SIG-M5 treated with dmso at 0.1 percent for 504 hours (cell line): Measurements from ENCODE around the gene EMP2.

Experiments used
- DNase-seq: peaks from one replicate; lab custom pipeline; 2025; ENCODE audit not compliant: unreplicated experiment; lab: John Stamatoyannopoulos, UW

Gene EMP2

DNA sequence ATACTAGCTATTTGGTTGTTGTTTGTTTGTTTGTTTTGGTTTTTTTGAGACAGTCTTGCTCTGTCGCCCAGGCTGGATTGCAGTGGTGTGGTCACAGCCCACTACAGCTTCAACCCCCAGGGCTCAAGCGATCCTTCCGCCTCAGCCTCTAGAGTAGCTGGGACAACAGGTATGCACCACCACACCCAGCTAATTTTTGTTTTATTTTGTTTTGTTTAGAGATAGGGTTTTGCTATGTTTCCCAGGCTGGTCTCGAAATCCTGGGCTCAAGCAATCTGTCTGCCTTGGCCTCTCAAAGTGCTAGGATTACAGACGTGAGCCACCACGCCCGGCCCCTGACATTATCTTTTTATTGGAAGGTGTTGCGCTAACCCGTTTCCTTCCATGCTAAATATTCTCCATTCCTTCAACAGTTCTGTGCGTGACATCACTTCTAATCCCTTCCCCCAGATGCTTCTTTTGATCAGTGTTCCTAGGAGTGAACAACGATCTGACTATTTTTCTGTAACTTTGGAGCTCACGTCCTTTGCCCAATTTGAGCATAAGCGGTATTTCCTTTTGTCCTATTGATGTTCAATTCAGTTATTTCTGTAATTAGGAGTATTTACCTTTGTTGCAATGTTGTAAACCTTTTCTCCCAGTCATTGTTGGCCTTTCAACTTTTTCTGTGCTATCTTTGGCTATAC lies 30.2 kb upstream of the EMP2 start:
- no peak for DNase-seq

DNA sequence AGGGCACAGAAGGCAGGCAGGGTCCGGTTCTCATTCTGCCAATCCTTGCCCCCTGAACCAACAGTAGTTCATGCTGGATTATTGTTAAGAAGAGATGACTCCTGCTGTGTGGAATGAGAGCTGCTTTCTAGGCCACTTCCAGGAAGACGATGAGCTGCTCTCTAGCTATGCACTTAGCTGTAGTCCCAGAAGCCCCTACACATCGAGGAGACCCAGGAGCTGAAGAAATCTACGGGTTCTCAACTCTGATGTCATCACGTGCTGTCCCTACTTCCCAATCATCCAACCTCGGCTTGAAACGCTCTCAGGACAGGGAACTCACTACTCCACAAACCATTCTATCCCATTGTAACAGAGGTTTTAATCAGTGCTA lies 29.0 kb upstream of the EMP2 start:
- no peak for DNase-seq

DNA sequence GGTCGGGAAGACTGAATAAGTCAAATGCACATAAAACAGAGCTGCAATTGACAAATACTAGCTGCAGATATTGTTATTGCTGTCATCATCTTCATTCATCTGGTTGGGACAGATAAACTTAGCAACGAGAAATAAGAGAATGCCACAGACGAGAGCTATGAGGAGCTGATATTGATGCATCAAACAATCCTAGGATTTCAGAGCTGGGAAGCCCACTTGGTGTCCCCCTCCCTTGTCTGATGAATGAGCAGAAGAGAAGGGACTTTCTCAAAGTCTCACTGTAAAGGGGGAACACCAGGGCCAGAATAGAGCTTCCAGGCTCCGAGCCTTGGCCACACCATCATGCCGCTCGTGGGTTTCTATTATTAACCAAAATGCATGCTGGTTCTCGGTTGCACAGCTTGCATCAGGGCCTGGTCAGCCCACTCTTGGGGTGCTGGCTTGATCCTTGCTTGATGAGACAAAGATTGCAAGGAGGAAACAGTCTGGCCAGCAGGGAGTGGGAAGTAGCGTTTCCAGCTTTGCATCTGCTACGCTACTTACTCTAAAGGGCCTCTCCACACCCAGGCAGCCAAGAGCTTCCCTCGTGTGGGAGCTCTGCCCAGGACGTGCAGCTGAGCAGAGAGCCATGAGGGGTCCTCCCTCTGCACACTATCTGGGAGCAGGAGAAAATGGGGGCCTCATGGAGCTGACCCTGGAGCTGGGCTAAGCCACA lies 28.4 kb upstream of the EMP2 start:
- DNase-seq = no peak

DNA sequence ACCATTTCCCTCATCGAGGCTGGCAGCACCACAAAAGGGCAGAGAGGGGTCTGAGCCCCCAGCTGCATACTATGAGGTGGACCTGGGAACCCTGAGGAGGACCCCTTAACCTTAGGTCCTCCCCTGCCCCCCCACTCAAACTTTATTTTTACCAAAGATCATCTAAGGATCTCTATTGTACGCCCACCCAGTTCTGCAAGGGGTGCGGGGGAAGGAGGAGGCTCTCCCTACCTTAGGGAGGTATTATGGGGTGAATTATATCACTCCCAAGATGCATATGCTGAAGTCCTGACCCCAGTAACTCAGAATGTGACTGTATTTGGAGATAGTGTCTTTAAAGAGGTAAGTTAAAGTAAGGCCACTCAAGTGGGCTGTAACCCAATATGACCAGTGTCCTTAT lies 26.8 kb upstream of the EMP2 start:
- no peak for DNase-seq

DNA sequence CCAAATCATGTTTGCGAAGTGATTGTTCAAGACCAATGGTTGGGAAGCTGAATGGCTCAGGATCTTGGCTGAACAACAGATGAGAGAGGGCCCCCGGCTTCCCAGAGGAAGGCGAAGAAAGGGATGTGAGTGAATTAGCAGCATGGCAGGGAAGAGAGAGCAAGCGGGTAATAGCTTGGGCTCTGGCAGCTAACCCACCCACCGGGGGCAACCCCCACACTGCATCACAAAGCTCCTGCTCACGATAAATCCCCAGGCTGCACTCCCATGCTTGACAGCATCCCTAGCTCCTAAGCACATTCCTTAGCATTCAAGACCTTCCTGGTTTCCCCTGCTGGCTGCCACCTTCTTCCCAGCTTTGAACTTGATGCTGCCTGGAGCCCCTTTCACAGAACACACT lies 26.2 kb upstream of the EMP2 start:
- DNase-seq = no peak

DNA sequence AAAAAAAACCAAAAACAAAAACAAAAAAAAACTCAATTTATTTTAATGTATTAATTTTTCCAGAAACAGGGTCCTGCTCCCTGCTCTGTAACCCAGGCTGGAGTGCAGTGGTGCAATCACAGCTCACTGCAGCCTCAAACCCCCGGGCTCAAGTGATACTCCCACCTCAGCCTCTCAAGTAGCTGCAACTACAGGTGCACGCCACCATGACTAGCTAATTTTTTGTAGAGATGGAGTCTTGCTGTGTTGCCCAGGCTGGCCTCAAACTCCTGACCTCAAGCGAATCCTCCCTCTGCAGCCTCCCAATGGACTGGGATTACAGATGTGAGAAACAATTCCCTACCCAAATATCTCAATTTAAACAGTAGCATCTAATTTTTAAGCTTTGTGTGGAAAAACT lies 25.2 kb upstream of the EMP2 start:
- DNase-seq = no peak

DNA sequence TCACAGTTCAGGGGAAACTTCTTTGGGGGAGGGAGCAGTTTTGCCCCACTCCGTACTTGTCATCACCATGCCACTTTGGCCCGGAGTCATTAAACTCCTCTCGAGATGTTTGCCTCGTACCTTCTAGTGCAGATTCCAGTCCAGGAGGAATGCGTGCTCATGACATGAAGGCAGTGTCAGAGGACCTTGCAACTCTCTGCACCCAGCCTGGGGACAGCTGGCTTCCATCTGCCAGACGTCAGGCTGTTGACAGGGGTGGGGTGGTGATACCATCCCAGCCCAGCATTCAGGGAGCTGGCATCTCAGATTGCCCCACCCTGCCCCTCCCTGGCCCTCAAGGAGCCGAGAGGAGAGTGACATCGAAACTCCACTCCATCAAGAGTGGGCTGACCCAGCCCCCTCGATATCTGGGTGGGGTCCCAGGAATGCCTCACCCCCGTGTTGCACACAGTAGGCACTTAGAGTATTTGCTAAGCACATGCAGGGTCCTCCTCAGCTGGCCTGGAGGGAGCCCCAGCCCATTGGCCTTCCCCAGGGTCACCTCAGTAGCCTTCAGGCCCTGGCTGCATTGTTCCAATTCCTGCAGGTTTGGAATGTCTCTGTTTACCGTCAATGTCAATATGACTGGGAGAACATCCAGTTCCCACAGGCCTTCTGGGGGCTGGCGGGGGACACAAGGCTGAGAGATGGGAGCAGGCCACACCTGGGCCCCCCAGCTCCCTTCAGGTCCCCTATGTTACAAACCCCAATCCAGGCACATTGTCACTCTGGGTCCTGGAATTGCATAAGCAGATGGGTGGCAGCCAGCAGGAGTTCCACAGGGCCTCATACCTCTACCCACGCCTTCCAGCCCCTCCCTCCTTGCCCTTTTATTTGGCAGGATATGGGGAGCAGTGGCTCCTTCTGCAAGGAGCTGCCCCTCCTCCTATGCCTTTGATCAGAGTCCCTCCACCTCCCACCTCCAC lies 21.3 kb upstream of the EMP2 start:
- no peak for DNase-seq

DNA sequence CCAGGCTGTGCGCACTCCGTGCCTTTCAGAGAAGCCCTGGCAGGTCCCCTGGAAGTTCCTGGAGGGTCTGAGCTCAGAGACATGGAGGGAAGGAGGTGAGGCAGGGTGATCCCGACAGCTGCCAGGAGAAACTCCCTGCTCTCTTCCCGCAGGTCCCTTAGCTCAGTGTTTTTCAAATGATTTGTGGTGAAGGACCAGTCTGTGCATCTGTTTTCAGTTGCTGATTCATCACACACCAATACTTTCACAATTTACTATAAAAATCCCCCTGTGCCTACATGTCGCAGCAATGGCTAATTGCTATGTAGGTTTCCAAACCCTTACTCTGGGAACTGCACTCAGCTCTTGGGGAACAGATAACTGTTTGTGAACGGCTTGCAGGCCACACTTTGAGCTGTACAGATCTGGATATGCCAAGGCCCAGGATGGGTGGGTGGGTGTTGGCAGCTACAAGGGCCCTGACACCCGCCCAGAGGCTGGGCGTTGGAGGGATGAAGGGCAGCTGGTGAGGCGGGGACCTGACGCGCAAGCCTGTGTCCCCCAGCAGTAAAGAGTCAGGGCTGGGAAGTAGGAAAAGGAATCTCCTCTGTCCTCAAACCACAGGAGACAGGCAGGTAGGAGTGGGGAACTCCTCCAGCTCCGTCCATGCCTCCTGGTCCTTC lies 20.5 kb upstream of the EMP2 start:
- no peak for DNase-seq

DNA sequence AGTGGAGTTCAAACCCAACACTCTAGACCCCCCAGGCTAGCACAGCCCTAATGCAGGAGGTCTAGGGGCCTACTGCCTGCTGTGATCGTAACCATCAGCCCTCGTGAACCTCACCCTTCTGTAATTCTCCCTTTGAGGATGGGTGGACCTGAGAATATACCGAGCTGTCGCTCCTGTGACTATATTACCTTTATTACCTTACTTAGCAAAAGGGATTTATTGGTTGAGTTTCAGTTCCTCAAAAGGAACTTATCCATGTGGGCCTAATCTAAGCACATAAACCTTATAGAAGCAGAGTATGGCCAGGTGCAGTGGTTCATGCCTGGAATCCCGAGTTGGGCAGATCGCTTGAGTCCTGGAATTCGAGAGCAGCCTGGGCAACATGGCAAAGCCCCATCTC lies 19.2 kb upstream of the EMP2 start:
- DNase-seq = no peak

DNA sequence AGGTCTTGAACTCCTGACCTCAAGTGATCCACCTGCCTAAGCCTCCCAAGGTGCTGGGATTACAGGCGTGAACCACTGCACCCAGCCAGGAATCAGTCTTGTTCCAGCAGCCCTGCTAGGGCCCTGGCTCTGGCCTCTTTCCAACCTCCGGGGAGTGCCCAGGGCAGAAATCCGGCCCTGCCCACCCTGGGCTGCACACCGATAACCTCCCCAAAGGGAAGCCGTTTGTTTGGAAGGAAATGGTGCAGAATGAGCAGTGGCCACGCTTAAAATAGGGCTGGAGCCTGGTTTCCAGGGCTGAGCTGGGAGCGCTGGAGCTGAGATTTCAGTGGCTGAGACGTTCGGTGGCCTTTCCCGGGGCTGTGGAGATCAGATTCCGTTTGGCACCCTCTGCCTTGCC lies 17.8 kb upstream of the EMP2 start:
- no peak for DNase-seq

DNA sequence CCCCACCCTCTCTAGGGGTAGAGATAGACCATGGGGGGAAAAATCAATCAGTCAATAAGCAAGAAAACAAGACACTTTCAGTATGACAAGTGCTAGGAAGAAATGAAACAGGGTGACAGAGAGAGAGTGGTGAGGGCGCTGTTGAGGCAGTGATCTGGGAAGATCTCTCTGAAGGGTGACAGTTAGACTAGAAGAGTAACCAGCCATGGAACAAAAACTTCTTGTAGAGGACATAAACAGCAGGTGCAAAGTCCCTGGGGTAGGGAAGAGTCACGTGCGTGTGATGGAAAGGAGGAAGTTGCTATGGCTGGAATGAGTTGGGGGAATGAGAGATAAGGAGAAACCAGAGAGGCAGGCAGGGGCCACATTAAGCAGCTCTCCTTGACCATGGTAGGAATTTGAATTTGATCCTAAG lies 16.8 kb upstream of the EMP2 start:
- no peak for DNase-seq

DNA sequence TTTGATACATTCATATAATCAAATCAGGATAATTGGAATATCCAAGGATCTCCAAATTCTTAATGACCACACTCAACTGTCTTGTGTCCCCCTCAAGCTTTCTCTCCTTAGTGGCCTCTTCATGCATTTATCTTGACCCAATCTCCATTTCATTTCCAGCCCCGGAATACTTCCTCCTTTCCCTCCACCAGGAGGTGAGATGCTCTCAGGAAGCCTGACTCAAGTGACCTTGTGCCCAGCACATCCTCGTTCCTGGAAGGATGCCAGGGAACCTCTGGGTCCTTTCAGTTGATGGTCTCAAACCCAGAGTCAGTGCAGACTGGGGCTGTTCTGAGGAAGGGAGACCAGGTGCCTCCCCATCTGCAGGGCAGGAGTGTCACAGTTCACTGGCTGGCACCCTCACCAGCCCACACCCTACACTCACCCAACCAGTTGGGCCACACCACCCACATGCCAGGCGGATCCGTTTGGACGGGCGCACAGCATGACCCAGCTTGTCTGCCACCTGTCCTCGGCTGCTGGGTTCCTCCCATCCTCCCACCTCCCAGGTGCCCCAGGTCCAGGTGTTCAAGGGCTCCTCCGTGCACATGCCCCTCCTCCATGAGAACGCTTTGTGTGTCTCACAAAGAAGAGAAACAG lies 14.0 kb upstream of the EMP2 start:
- DNase-seq = peak; percentile 64

DNA sequence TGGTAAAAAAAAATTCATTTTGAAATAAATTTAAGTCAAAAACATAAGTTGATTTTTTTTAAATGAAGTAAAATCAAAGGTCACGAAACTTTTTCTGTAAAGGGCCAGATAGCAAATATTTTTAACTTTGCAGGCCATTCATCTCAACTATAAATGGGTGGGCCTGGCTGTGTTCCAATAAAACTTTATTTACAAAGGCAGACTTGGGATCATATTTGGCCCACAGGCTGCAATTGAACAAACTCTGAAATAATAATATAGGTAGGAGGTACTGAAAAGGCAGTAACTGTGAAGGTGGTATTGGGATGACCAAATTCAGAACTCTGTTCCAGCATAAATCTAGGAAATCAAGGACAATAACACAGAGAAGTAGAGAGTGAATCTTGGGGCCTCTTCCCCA lies 12.2 kb upstream of the EMP2 start:
- DNase-seq = no peak

DNA sequence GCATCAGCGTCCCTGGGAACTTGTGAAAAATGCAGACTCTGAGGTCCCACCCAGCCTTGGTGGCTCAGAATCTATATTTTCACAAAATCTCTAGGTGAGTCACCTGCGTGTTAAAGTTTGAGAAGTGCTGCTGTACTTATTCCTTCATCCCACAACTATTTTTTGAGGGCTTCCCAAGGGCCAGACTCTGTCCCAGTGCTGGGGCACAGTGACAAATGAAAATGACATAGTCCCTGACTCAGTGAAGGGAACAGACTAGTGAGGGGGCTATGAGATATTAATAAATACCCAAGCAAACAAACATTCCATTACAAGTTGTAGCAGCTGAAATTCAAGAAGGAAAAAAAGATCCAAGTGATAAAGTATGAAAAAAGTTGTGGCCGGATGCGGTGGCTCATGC lies 9.9 kb upstream of the EMP2 start:
- no peak for DNase-seq

DNA sequence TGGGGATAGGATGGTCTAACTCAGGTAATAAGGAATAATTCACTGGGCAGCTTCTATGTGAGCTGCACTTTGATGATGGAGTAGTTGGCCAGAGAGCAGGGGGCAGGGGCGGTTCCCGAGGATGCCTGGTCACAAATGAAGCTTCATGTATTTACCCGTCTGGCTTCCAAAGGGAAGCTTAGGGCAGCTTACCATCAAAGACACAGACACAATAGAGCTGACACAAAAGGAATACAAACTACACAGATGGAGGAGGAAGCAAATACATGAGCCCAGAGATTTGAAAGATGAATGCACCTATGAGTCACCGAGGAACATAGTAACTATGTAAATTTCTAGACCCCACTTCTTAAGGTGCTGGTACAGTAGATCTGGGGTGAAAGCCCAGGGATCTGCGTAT lies 8.7 kb upstream of the EMP2 start:
- no peak for DNase-seq

DNA sequence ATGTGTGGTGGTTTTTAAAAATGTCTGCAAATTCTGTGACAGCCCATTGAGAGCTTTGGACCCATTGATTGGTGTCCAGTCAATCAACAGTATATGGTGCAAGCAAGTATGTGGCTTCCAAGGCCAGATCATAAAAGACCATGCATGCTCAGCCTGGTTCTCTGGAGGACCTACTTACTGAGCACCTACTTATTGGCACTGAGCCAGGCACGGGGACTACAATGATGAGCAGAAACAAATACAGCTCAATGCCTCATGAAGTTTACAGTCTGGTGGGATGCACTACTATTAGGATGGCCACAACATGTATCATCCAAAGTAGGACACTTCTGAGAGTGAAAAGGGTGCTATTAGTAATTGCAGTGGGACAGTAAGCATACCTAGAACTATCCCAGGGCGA lies 7.2 kb upstream of the EMP2 start:
- no peak for DNase-seq

DNA sequence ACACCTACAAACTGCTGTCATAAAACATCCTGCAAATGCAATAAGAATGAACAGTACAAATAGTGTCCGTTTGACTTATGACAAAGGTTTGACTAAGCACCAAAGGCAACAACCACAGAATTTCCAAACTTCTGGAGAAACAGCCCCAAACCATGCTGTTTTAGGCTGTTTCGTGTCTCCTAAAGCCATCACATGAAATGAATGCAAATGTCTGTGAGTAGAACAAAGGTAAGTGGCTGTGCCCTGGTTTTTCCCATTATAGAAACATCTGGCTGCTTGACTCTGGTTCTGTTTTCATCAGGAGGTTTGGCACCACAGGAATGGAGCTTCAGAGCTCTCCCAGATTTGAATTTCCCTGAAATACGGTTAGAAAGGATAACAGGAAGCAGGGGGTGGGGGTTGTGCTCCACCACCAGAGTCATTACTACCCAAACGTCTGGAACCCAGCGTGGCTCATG lies 4.6 kb upstream of the EMP2 start:
- DNase-seq = no peak

DNA sequence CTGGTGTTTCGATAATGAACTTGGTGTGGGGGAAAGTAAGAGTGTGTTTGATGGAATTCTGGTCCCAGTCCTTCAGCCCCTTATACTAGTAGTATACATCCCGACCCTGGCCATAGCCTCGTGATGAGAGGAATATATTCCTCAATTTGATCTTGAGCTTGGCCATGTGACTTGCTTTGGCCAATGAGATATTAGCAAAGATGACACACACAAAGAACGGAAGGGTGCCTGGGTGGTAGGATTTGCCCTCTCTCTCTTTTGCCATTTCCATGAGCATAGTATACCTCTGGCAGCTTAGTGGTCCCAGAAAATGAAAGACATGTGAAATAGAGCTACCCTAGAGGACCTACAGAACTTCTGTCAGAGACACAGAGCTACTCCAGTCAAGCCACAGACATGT lies 2.9 kb upstream of the EMP2 start:
- no peak for DNase-seq

DNA sequence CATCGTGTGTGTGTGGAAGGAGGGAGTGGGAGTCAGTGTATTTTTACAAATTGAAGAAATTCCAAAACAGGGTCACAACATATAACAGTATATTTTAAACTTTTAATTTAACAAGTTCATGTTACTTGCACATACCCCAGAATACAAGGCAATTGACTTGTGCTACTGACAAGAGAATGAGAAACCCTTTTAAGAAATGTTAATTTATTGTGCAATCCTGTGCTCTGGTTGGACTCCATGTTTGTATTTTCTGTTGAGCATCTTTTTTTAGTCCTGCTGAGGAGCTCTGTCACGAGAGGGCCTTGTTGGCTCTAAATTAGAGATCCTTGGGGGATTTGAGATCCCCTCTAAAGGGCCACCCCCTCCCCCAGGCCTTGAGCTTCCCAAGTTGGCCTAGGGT lies 1.1 kb upstream of the EMP2 start:
- no peak for DNase-seq

DNA sequence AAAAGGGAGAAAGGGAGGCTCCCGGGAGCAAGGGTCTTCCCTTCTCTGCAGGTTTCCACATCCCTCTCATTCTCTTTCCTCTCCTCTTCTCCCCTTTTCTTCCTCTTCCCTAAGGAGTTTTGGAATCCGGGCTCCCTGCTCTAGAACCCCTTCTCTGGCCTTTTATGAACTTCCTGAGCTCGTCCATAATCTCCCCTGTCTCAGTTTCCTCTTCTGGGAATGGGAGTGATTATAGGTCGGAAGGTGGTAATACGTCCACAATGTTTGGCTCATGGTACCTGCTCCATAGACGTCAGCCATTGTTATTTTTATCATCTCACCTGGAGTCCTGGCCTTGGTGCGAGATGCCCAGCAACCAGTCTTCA lies 467 bp upstream of the EMP2 start:
- no peak for DNase-seq

DNA sequence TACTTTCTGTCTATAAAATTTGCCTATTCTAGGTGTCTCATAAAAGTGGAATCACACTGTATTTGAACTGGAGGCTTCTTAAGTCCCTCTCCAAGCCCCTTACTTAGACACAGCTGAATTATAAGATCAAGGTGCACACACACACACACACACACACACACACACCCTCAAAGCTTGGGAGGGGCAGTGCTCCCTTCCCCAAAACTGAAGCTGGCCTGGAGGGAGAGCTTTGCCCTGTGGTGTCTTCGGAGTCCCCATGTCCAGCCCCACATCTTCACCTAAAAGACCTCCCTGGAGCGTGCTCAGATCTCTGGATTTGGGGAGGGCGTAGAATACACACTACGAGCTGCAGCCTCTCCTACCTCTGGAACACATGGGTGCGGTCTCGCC lies 828 bp downstream of the EMP2 start:
- DNase-seq = no peak
